Measurements from ENCODE around the gene EPB41L4B.

DNA sequence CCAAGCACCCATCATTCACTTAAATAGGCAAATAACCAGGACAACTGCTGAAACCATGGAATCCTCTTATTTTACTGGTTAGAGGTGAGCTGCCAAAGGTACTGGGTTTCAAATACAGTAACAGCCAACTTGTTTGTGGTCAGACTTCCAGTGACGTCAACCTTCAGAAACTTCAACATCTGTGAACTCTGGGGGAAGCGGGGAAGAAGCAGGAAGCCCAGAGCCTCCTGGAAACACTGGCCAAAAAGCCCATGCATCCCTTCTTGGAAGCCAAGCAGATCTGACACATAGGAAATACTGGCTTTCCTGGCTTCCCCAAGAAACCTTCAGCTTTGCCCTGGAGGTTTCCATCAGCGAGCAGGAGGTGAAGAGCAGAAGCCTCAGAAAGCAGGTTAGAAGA is 148.9 kb downstream of the EPB41L4B start:
- TF ChIP-seq CTCF (IDR thresholded peaks at IDR 0.05) = no peak
- no peak for TF ChIP-seq POLR2A (IDR thresholded peaks at IDR 0.05; ENCODE audit: low read depth)

All from esophagus muscularis mucosa (tissue), 3 donors.